Measurements from ENCODE around the gene SPDYE3.
"Not testable (repeated sequence)": the region's sequence is repeated elsewhere in the genome, so short reads cannot be mapped to it uniquely, and the experiment has no call there.

The SPDYE3 gene

GRCh38 chr7:100271716-100272537 lies 35.6 kb upstream of the SPDYE3 start:
- DNase-seq (ENCODE audit: insufficient read length, low spot score) (peak; percentile 90), FAIRE-seq (peak; percentile 98)
- TF ChIP-seq SPI1 (IDR thresholded peaks at IDR 0.05; ENCODE audit: low read depth, low read length) (no peak), POLR2AphosphoS5 (IDR thresholded peaks at IDR 0.05; ENCODE audit: low read depth, low read length) (0 out of 2 replicates have a peak, but pooled peaks have one; percentile 25)

- not testable (repeated sequence) for FAIRE-seq; DNase-seq (ENCODE audit: insufficient read length, low spot score)
These were observed 35.0 kb upstream of the SPDYE3 start for GRCh38 chr7:100272538-100272902.

GRCh38 chr7:100275120-100275519 lies 32.4 kb upstream of the SPDYE3 start:
- FAIRE-seq = no peak
- no peak for DNase-seq (ENCODE audit: insufficient read length, low spot score)
- TF ChIP-seq POU2F2 (IDR thresholded peaks at IDR 0.05; ENCODE audit: low read depth, low read length) (no peak), POLR2A (IDR thresholded peaks at IDR 0.05; ENCODE audit: low read depth, low read length) (no peak), PAX5 (IDR thresholded peaks at IDR 0.05; ENCODE audit: insufficient read depth, low read length, severe bottlenecking) (no peak), SPI1 (IDR thresholded peaks at IDR 0.05; ENCODE audit: low read depth, low read length) (no peak), POLR2AphosphoS5 (IDR thresholded peaks at IDR 0.05; ENCODE audit: low read depth, low read length) (no peak), TAF1 (IDR thresholded peaks at IDR 0.05; ENCODE audit: low read depth, low read length) (no peak)

GRCh38 chr7:100276126-100276525 lies 31.4 kb upstream of the SPDYE3 start:
- FAIRE-seq; DNase-seq (ENCODE audit: insufficient read length, low spot score): not testable (repeated sequence)

- not testable (repeated sequence) for DNase-seq (ENCODE audit: insufficient read length, low spot score); FAIRE-seq
These were observed 25.4 kb upstream of the SPDYE3 start for GRCh38 chr7:100282069-100282608.

GRCh38 chr7:100283147-100283546 lies 24.4 kb upstream of the SPDYE3 start:
- DNase-seq (ENCODE audit: insufficient read length, low spot score); FAIRE-seq: not testable (repeated sequence)

GRCh38 chr7:100287191-100287969 lies 20.1 kb upstream of the SPDYE3 start:
- FAIRE-seq; DNase-seq (ENCODE audit: insufficient read length, low spot score): not testable (repeated sequence)

GRCh38 chr7:100288258-100288657 lies 19.2 kb upstream of the SPDYE3 start:
- not testable (repeated sequence) for DNase-seq (ENCODE audit: insufficient read length, low spot score); FAIRE-seq

GRCh38 chr7:100292162-100292561 lies 15.3 kb upstream of the SPDYE3 start:
- not testable (repeated sequence) for DNase-seq (ENCODE audit: insufficient read length, low spot score); FAIRE-seq

- not testable (repeated sequence) for DNase-seq (ENCODE audit: insufficient read length, low spot score)
These were observed 12.2 kb upstream of the SPDYE3 start for GRCh38 chr7:100295269-100295668.

GRCh38 chr7:100297852-100298631 lies 9.5 kb upstream of the SPDYE3 start:
- FAIRE-seq; DNase-seq (ENCODE audit: insufficient read length, low spot score): not testable (repeated sequence)

More at GRCh38 chr7:100295269-100295668, 12.2 kb upstream of the SPDYE3 start:
- not testable (repeated sequence) for FAIRE-seq

- not testable (repeated sequence) for FAIRE-seq; DNase-seq (ENCODE audit: insufficient read length, low spot score)
These were observed 8.9 kb upstream of the SPDYE3 start for GRCh38 chr7:100298632-100298895.

- DNase-seq (ENCODE audit: insufficient read length, low spot score); FAIRE-seq: not testable (repeated sequence)
These were observed 3.0 kb upstream of the SPDYE3 start for GRCh38 chr7:100304526-100304925.

- not testable (repeated sequence) for DNase-seq (ENCODE audit: insufficient read length, low spot score); FAIRE-seq
These were observed 10.8 kb downstream of the SPDYE3 start for GRCh38 chr7:100318329-100318728.

GRCh38 chr7:100321648-100322047 lies 14.1 kb downstream of the SPDYE3 start:
- FAIRE-seq; DNase-seq (ENCODE audit: insufficient read length, low spot score): not testable (repeated sequence)

- FAIRE-seq = not testable (repeated sequence)
These were observed 16.7 kb downstream of the SPDYE3 start for GRCh38 chr7:100324194-100324593.

GRCh38 chr7:100325671-100326070 lies 18.2 kb downstream of the SPDYE3 start:
- not testable (repeated sequence) for FAIRE-seq; DNase-seq (ENCODE audit: insufficient read length, low spot score)

More at GRCh38 chr7:100324194-100324593, 16.7 kb downstream of the SPDYE3 start:
- DNase-seq (ENCODE audit: insufficient read length, low spot score) = not testable (repeated sequence)

GRCh38 chr7:100326914-100327313 lies 19.4 kb downstream of the SPDYE3 start:
- FAIRE-seq; DNase-seq (ENCODE audit: insufficient read length, low spot score): not testable (repeated sequence)

All from GM12891 (cell line).